HG02981 (cell line): ENCODE data around the gene AATK.

Source experiments
- ATAC-seq: cut with Tn5 transposase; IDR thresholded peaks from one replicate; pipeline ENCODE4 v1.9.1; 2021; ENCODE audit warnings: mild to moderate bottlenecking, moderate library complexity; ENCODE audit not compliant: unreplicated experiment

The AATK gene

GRCh38 chr17:81196505-81197408 is 30.7 kb upstream of the AATK start:
- ATAC-seq: no peak

DNA sequence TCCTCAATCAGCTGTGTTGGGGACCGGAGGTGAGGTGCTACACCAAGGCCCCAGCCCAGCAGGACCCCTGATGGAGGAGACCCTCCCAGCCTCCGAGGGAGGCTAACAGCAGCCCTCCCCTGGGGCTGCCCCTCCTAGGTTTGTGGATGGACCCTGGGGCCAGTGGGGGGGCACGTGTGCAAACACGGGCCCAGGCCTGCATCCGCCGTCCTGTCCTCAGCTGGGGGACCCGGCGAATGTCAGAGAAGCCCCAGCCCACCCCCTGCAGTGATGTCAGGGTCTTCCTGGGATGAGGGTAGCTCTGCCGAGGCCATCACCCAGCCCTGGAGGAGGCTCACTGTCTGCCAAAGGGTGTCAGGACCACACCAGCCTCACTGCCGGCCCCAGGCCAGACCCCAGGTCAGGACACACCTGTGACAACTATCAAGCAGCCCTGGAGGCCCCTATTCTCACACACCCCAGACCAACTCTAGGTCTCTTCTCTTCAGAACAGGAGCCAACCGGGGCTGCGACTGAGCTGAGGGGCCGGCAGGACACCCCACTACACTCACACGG is 30.0 kb upstream of the AATK start:
- no peak for ATAC-seq

DNA sequence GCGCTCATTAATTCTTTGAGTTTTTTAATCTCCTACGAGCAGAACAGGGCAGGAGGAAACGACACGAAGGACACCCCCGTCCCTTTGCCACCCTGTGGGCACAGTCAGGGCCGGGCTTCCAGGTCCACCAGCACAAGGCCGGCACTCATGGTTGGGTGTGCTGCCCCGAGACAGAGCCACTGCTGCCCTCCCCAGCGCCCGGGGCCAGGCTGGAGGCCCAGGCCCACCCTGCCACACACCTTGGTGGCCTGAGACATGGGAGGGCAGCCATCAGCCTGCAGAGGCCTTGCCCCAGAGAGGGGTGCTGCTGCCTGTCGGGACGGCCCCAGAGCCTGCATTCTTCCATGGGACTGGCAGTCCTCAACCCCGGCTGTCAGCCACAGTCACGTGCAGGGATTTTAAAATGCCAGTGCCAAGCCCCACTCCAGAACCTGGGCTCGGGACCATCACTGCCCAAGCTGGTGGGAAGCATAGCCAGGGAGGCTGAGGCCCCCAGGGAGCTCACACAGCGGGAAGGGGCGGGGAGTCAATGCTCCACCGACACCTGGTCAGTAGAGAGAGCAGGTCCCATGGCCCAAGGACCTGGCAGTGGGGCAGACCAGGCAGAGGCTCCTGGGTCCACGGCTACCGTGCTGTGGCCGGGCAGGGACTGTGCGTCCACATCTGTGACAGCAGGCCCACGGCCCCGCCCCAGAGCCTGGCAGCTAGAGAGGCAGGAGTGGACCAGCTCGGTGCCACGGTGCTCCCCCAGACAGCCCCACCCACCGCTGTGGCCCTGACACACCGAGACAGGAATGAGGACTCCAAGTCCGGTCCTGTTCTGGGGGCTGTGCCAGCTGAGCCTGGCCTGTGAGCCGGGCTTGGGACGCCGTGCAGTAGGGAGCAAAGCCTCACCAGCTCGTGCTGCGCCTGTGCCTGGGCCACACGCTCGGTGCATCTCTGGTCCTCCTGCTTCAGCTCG is 29.2 kb upstream of the AATK start:
- no peak for ATAC-seq

DNA sequence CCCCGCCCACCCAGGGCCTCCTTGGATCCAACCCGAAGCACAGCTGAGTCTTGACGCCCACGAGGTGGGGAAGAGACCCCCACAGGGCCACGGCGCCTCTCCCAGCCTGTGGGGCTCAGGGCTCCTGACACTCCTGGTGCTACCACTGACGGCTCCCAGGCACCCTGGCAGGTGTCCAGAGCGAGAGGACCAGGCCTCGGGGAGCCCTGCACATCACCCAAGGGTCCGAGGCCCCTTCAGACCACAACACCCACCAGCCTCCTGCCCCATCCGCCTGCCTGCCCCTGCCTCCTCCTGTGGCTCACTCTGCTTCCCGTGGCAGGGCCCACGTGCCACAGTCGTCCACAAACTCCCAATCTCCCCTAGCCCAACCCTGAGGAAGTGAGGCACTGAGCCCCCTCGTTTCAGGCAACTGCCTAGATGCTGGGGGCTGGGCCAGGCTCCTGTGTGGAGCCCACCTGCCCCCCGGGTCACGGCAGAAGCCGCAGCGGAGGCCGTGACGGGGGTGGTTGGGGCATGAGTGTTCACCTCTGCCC is 28.3 kb upstream of the AATK start:
- no peak for ATAC-seq

GRCh38 chr17:81193470-81194224 is 27.6 kb upstream of the AATK start:
- ATAC-seq: no peak

- ATAC-seq: no peak
Observed at GRCh38 chr17:81193051-81193410, 27.0 kb upstream of the AATK start.

DNA sequence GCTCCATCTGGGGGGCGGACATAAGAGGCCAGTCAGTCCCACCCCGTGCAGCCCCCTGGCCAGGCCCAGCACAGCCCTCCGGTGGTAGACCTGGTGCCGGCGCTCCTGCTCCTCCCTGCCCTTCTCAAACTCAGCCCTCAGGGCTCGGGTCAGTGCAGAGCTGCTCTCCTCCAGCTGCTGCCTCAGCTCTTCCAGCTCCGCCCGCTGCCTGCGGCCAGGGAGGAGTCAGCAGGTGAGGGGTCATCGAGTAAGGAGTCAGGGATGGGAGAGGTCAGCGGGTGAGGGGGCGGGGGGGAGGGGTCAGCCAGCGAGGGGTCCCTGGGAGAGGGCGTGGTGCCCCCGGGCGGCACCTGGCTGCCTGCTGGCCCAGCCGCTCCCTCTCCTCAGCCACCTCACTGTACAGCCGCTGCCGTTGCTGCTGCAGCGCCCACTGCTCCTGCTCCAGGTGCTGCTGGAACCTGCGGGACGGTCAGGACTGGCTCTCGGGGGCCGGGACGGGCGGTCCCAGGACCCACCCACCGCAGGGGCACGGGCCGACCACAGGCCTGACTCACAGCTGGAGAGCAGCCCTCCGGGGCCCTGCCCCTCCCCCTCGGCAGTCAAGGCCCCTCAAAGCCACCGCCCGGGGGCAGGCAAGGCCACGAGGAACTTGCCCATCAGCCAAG is 26.5 kb upstream of the AATK start:
- ATAC-seq: no peak

DNA sequence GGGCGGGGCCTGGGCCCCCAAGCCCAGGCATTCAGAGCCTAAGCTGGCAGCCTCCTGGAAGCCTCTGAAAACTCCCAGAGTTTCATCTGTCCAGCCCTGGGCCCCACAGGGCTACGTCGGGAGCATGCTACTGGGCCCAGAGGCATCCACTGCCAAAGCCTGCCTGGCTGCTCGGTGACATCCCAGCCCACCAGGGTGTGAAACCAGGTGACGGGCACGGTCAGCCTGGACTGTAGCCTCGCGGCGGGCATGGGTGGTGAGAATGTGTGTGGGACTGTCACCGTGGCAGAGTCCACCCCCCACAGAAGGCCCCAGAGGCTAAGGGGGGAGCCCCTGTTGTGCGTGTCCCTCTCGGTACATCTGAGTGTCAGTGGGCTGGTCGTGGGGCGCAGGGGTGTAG is 25.6 kb upstream of the AATK start:
- ATAC-seq: no peak

- no peak for ATAC-seq
Observed at GRCh38 chr17:81191116-81191515, 25.1 kb upstream of the AATK start.

DNA sequence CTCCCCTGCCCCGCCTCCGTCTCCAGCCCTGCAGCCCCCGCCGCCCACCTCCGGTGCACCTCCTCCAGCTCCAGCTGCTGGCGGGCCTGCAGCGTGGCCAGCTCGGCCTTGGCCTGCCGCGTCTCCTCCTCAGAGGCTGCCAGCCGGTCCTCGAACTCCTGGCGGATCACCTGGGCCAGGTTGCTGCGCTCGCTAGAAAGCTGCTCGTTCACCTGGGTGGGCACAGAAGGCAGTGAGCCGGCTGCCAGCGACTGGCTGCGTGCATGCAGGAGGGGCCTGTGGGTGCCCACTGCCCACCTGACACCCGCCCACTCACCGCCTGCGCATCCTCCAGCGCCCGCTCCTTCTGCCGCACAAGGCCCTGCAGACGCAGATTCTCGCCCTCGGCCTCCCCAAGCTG is 24.6 kb upstream of the AATK start:
- no peak for ATAC-seq

- no peak for ATAC-seq
Observed at GRCh38 chr17:81189670-81190530, 23.9 kb upstream of the AATK start.

DNA sequence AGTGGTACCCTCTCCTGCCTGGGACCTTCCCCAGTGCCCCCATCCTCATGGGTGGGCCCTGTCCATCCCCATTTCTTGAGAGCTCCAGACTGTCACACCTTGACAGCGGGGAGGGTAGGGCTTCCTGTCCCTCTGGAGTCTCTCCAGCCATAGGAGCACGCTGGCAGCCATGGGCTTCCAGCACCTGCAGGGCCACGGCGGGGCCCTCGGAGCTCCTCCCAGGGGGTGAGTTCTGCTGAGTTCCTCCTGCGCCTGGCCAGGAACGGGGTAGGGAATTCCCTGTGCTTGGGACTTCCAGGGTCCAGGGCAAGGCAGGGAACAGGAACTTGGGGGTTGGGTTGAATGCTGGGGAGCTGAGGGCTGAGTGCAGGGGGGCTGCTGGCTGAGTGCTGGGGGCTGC is 23.0 kb upstream of the AATK start:
- ATAC-seq: no peak

- no peak for ATAC-seq
Observed at GRCh38 chr17:81188491-81188840, 22.4 kb upstream of the AATK start.

DNA sequence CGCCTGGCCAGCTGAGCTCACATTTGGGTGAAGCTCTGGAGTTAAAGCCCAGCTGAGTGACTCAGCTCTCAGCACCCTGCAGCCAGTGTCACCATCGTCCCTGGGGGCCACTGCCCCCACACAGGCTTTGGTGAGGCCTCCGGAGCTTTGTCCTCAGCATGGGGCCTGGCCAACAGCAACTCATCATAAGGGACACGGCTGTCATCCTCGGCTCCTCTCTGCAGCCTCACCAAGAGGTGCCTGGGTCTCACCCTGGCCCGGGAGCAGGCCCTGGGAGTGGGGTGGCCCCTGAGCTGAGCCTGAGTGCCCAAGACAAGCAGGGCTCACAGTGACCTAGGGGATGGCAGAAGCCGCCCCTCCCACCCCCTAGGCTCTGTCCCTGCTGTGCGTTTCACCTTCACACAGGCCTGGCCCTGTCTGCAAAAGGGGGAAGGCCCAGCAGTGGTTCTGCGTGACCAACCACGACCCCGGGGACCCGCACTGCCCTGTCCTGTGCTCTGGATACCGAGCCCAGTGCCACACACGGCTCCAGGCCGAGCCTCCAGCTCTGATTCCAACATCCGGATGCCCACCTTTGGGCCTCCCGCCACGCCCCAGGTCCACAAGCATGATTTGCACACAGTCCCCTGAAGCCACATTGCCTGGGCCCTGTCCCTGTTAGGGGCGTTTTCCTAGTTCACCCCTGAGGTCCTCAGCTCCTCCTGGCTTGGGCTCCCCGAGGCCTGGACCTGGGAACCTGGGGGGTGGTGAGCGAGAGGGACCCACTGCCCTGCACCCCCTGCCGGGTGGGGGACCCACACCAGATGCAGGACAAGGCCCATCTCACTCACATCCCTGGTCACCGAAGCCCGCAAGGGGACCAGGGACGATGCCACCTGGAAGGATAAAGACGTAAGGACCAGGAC is 21.8 kb upstream of the AATK start:
- no peak for ATAC-seq

- ATAC-seq: no peak
Observed at GRCh38 chr17:81187120-81187519, 21.1 kb upstream of the AATK start.

DNA sequence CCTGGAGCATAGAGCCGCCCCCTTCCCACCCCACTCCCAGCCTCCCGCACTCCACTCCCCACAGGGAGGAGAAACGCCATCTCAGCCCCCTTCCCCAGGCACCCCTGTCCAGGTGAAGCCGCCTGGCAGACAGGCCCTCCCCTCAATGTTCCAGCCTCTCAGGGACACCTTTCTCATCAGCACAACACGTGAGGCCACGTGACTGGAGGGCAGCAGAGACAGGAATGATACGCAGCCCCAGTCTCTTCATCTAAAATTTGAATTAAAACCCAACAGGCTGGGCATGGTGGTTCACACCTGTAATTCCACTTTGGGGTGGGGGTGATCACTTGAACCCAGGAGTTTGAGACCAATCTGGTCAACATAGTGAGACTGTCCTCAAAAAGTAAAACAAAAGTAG is 20.2 kb upstream of the AATK start:
- ATAC-seq: no peak

DNA sequence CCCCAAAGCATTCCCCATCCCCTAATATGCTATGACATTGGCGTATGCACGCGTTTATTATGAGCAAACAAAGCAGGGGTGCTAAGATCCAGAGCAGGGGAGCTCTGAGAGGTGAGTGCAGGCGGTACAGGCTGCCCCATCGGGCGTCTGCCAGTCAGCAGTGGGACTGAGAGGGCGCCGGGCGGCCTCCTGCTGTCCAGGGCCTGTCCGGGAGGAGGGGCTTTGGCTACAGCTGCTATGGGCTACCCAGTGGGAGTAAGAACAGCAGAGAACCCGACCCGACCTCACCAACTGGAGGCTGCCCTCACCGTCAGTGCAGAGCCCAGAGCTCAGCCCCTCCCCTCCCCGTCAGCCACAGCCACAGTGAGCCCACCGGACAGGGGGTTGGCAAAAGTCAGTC is 18.5 kb upstream of the AATK start:
- no peak for ATAC-seq

DNA sequence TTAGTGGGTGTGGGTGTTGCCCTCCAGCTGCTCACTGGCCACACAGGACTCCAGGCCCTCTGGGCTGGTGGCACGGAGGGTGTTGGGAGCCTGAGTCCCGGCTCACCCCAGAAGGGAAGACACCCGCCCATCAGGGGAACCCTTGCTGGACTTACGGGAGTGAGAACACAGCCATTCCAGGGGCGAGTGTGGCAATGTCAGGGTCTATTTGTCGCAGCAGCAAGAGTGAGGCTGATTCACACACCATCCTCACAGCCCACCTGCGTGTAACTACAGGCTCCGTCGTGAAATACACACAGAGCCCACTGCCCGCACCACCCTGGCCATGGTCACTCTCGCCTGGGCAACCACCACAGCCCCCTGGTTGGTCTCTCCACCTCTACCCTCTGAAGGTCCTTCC is 17.8 kb upstream of the AATK start:
- ATAC-seq: no peak
